Right ventricle myocardium superior (tissue), 1 donor: ENCODE data around the gene KIRREL3. TPM values are rescaled to one million over a fixed set of nuclear protein-coding genes. Genes with fewer than 3 reads are reported as not detected.
A peak's percentile ranks its signal among the peaks of the same experiment; 100 is the strongest.

Source experiments
- ATAC-seq: fragments of 200-7000 bp; cut with Tn5 transposase; one replicate; pipeline ENCODE4 v1.9.1; 2020; ENCODE audit warnings: mild to moderate bottlenecking; ENCODE audit not compliant: poor library complexity
- DNase-seq: peaks from one replicate; pipeline ENCODE4 v3.0.0-alpha.2; 2020
- intact Hi-C: fragments of 100-400 bp; cut with DNase I; formaldehyde crosslinking; loops from one replicate; pipeline ENCODE4 v1.11.2; 2022
- total RNA-seq: library from RNA; stranded (reverse); fragmentation: NEBNext Ultra II Directional; extraction: Animal tissue kit (Norgen Biotek cat#: 25700); gene quantifications from one replicate; pipeline ENCODE4 v1.2.1, GENCODE V29; 2021
- donor health status: DM: no; HTN: yes; CAD: no; lungs with severe emphysema.

Gene KIRREL3
- total RNA-seq, 1 donor from 2014 or later: 0.08 TPM

- DNase-seq: no peak
- ATAC-seq: no peak
- intact Hi-C loops: no loop called here
These were observed 284.0 kb downstream of the KIRREL3 start for GRCh38 chr11:126716456-126717083.

- no peak for DNase-seq
- intact Hi-C loops: no loop called here
- no peak for ATAC-seq
These were observed 286.8 kb downstream of the KIRREL3 start for GRCh38 chr11:126713806-126714205.

- no peak for ATAC-seq
- intact Hi-C loops: no loop called here
- no peak for DNase-seq
These were observed 288.5 kb downstream of the KIRREL3 start for GRCh38 chr11:126711977-126712625.

DNA sequence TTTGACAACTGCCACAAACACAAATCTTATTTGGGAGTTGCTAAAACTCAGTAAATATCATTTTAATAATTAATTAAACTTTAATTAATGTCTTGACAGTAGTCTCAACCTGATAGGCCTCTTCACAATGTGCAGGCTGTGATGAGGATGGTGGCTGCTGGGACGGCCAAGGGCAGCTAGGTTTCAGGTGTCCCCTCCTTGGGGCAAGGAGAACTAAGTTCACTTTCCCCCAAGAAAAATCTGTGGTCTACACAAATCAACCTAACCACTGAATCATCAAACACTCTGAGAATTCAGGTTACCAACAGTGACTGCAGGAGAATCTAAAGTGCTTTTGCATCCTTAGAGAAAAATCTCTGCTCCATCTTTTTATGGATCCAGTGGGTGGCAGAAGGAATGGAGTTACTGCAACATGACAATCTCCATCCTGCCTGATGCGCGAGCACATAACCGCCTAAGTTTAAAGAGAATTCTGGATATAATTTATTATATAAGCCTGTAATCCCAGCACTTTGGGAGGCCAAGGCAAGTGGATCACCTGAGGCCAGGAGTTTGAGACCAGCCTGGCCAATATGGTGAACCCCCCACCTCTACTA lies 289.7 kb downstream of the KIRREL3 start:
- intact Hi-C loops: no loop called here
- DNase-seq (no peak), ATAC-seq (no peak)

DNA sequence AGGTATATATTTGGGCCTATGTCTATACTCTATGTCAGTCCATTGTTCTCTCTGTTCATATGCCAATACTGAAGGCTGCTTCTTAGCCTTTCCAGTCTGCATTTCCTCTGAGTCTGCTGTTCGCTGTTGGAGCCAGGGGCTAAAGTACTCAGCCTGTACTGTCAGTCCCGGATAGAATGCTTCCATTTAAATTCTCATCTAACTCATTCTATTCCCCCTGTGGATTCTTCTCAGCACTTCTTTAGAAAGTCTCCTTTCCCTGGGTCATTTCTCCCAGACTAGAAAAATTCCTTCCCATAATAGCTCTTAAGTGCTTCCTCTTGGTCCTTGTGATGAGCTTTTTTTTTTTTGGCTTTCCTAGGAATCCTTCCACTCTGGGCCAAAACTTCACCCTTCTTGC lies 293.1 kb downstream of the KIRREL3 start:
- intact Hi-C loops: no loop called here
- DNase-seq (no peak), ATAC-seq (no peak)

DNA sequence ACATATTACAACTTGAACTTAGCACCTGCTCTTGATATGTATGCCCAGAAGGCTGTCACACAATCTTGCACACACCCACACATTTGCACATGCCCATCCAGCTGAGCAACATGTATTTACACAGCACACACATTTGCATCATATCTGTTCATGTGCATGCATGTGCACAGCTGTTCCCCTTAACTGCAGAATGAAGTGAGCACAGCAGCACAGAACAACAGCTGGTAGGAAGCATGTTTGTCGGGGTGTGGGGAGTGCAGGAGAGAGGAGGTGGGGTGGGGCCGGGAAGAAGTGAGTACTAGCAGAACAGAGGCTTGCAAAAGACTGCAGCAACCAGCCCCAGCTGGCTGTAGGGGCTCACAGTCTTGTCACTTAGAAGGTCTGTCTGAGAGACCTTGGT lies 296.5 kb downstream of the KIRREL3 start:
- ATAC-seq (no peak), DNase-seq (no peak)
- intact Hi-C loops: no loop called here

- intact Hi-C loops: no loop called here
- no peak for DNase-seq
- no peak for ATAC-seq
These were observed 296.9 kb downstream of the KIRREL3 start for GRCh38 chr11:126703662-126704061.

DNA sequence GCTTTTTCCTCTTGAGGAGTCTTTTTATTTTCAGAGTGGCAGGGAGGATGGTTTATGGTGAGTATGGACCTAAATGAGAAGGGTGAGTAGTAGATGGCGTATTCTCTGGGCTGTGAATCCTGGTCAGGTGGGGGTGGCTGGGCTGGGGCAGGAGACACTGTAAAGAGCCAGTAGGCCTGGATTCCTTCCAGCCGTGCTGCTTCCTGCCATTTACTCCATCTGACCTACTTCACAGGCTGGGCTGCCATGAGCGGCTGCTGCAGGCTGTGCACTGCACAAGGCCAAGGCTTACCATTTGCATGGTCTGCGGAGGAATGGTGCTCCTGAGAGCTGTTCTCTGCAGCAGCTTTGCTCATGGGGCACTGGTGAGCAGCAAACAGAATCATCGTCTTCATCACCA lies 297.6 kb downstream of the KIRREL3 start:
- peak; percentile 45 for ATAC-seq
- intact Hi-C loops: no loop called here
- DNase-seq: peak; percentile 52

- DNase-seq (no peak), ATAC-seq (no peak)
- intact Hi-C loops: no loop called here
These were observed 298.3 kb downstream of the KIRREL3 start for GRCh38 chr11:126702165-126702720.

DNA sequence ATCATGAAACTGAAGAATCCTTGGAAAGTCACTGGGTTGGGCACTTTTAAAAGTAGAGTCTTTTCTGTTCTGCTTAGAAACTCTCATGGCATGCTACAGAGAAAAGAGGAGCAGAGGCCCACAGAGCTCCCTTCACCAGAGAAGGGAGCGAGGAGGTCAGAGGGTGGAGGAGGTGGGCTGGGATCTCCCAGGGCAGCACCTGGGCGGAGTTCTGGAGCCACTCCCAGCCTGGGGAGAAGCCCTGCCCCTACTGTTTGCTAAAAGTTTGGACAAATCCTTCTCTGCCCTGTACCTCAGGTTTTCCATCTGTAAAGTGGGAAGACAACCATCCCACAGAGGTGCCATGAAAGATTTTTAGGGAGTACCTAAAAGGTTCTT lies 299.1 kb downstream of the KIRREL3 start:
- no peak for DNase-seq
- intact Hi-C loops: no loop called here
- no peak for ATAC-seq

GRCh38 chr11:126700768-126701519 lies 299.6 kb downstream of the KIRREL3 start:
- intact Hi-C loops: no loop called here
- ATAC-seq (no peak), DNase-seq (no peak)

- no peak for DNase-seq
- intact Hi-C loops: no loop called here
- no peak for ATAC-seq
These were observed 302.0 kb downstream of the KIRREL3 start for GRCh38 chr11:126698576-126698975.

GRCh38 chr11:126697936-126698335 lies 302.6 kb downstream of the KIRREL3 start:
- DNase-seq (no peak), ATAC-seq (no peak)
- intact Hi-C loops: no loop called here

DNA sequence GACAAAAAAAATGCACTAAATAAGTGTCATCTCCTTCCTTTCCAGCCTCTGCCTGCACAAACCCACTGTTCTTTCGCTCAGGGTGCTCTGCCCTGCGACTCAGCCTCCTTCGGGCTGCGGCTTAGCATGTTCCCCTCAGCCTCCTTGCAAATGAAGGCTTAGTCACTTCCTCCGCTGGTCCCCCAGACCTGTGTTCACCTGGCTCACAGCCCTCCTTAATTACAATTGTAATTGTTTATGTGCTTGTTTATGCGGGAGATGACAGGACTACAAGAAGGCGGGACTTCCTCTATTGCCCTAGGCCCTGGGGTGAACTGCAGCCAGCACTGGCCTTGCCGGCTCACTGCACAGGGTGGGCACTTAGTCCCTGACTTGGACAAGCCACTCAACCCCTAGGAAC lies 303.6 kb downstream of the KIRREL3 start:
- intact Hi-C loops: no loop called here
- ATAC-seq: no peak

GRCh38 chr11:126695293-126695692 lies 305.3 kb downstream of the KIRREL3 start:
- intact Hi-C loops: no loop called here
- no peak for ATAC-seq
- no peak for DNase-seq

More for the DNA sequence above, 303.6 kb downstream of the KIRREL3 start:
- no peak for DNase-seq

DNA sequence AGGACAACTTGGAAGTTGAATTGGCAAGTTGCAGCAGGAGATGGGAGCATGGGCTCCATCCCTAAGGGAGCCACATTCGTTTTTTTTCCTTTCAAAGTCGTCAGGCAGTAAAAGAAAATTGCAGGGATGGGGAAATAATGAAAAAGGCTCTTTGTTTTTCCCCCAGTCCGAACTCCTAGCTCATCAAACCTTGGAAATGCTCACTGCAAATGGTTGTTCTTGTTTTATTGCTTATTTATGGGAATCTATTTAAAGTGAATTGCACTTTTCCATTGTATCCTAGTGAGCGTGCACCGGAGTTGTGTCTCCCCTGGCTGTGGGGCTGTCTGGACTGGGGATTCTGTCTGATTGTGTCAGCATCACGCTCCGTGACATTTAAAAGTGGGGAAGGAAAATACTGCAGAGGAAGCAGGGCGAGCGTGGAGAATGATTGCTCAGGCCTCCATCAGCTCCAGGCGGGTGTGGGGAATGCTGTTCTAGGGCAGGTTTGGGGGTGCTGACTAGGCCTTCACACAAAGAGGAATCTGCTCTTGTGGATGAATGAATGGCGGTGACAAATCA lies 306.4 kb downstream of the KIRREL3 start:
- DNase-seq (no peak), ATAC-seq (no peak)
- intact Hi-C loops: no loop called here

GRCh38 chr11:126687477-126687876 lies 313.1 kb downstream of the KIRREL3 start:
- no peak for ATAC-seq
- DNase-seq: no peak
- intact Hi-C loops: no loop called here

DNA sequence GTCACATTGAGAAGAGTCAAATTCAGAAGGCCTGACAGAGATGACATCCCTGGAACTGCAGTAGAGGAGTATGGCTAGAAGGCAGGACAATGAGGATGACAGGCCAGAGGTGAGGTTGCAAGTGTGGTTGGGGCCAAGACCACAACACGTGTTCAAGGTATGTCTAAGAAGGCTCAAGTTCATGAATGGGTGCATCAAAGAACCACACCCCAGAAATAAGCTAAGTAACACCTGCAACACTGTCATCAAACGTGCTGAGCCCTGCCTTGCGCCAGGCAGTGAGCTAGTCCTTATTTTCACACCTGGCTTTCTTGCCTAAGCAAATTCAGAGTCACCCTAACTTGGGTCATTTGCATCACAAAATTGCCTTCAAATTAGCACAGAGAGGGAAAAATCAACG lies 313.6 kb downstream of the KIRREL3 start:
- ATAC-seq: no peak

More for the DNA sequence above, 313.6 kb downstream of the KIRREL3 start:
- intact Hi-C loops: no loop called here
- DNase-seq: no peak
